K562 (cell line): ENCODE results near the gene HSD11B2.

ENCODE experiments used
- CTCF ChIP-seq, 3 experiments: IDR thresholded peaks in 2 of 3; conservative IDR thresholded peaks in 1 of 3; 2 replicates each; pipeline ENCODE4 v1.5.1; 2011 to 2012; ENCODE audit warnings: low read length in 3 of 3, mild to moderate bottlenecking in 3 of 3, control low read depth in 2 of 3, improper control_type of control experiment in 1 of 3, inconsistent platforms in 1 of 3, low read depth in 1 of 3, mixed read lengths in 1 of 3, moderate library complexity in 1 of 3; ENCODE audit not compliant: insufficient read depth in 2 of 3
- EZH2 ChIP-seq: IDR thresholded peaks from 2 replicates; pipeline ENCODE4 v1.6.1; 2012; ENCODE audit warnings: low read depth, mild to moderate bottlenecking, inconsistent platforms, low read length, borderline replicate concordance
- MED1 ChIP-seq: sonication (generic); formaldehyde crosslinking; IDR thresholded peaks from 2 replicates; pipeline ENCODE4 v1.8.1; 2023; ENCODE audit warnings: missing genetic modification reagents, borderline replicate concordance
- MITF ChIP-seq: IDR thresholded peaks from 2 replicates; pipeline ENCODE4 v1.6.1; 2014; ENCODE audit warnings: antibody characterized with exemption
- MXI1 ChIP-seq: IDR thresholded peaks from 2 replicates; pipeline ENCODE4 v1.6.1; 2011; ENCODE audit warnings: low read depth, mild to moderate bottlenecking, improper control_type of control experiment, low read length
- NFATC3 ChIP-seq: fragments of 450-650 bp; IDR thresholded peaks from 2 replicates; pipeline ENCODE4 v1.6.1; 2017; ENCODE audit warnings: mild to moderate bottlenecking
- RBM15 ChIP-seq: fragments of 200-400 bp; formaldehyde crosslinking; IDR thresholded peaks from 2 replicates; pipeline ENCODE4 v1.6.1; 2018; ENCODE audit warnings: mild to moderate bottlenecking, low read length, moderate library complexity; ENCODE audit not compliant: insufficient read depth
- SMAD1 ChIP-seq: fragments of 150-350 bp; IDR thresholded peaks from 2 replicates; pipeline ENCODE4 v1.6.1; 2014; ENCODE audit warnings: low read length, low read depth; ENCODE audit not compliant: partially characterized antibody
- SMARCE1 ChIP-seq: fragments of 450-650 bp; IDR thresholded peaks from 2 replicates; pipeline ENCODE4 v1.7.1; 2016; ENCODE audit warnings: mild to moderate bottlenecking
- ZC3H4 ChIP-seq: sonication (generic); formaldehyde crosslinking; IDR thresholded peaks from 2 replicates; pipeline ENCODE4 v1.9.0; 2021; ENCODE audit warnings: missing genetic modification reagents, borderline replicate concordance
- ZNF639 ChIP-seq, 2 experiments: fragments of 200-800 bp in 1 of 2; sonication (Bioruptor generic) in 1 of 2; sonication (generic) in 1 of 2; formaldehyde crosslinking in 1 of 2; IDR thresholded peaks in 1 of 2; conservative IDR thresholded peaks in 1 of 2; 2 replicates each; pipeline versions ENCODE4 v1.5.0 to v1.6.1; 2016 to 2020; ENCODE audit warnings: missing compliant biosample characterization in 1 of 2, missing genetic modification characterization in 1 of 2, missing genetic modification reagents in 1 of 2
- TF ChIP-seq, protein P1 (sequence below): fragments of 450-650 bp; IDR thresholded peaks from 2 replicates; pipeline ENCODE4 v1.6.1; 2016
- TF ChIP-seq, protein P2 (sequence below): fragments of 250-450 bp; sonication (Bioruptor Pico); IDR thresholded peaks from 2 replicates; pipeline ENCODE4 v1.5.0; 2020; ENCODE audit warnings: mild to moderate bottlenecking

- TF ChIP-seq NFATC3: no peak
- TF ChIP-seq ZC3H4 (CRISPR knock-in tag): no peak
- no peak for TF ChIP-seq MITF
- TF ChIP-seq, protein P1, sequence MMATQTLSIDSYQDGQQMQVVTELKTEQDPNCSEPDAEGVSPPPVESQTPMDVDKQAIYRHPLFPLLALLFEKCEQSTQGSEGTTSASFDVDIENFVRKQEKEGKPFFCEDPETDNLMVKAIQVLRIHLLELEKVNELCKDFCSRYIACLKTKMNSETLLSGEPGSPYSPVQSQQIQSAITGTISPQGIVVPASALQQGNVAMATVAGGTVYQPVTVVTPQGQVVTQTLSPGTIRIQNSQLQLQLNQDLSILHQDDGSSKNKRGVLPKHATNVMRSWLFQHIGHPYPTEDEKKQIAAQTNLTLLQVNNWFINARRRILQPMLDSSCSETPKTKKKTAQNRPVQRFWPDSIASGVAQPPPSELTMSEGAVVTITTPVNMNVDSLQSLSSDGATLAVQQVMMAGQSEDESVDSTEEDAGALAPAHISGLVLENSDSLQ: no peak
- no peak for TF ChIP-seq MXI1
- no peak for TF ChIP-seq SMAD1
- no peak for TF ChIP-seq EZH2
- no peak for TF ChIP-seq CTCF (IDR thresholded peaks at IDR 0.05 in 2 of 3, conservative IDR thresholded peaks at IDR 0.05 in 1 of 3; ENCODE audit: insufficient read depth in 2 of 3, low read depth in 1 of 3, low read length in 3 of 3)
- TF ChIP-seq SMARCE1: no peak
- no peak for TF ChIP-seq MED1 (CRISPR knock-in tag)
- TF ChIP-seq, protein P2, sequence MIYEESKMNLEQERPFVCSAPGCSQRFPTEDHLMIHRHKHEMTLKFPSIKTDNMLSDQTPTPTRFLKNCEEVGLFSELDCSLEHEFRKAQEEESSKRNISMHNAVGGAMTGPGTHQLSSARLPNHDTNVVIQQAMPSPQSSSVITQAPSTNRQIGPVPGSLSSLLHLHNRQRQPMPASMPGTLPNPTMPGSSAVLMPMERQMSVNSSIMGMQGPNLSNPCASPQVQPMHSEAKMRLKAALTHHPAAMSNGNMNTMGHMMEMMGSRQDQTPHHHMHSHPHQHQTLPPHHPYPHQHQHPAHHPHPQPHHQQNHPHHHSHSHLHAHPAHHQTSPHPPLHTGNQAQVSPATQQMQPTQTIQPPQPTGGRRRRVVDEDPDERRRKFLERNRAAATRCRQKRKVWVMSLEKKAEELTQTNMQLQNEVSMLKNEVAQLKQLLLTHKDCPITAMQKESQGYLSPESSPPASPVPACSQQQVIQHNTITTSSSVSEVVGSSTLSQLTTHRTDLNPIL (CRISPR knock-in tag): no peak
- TF ChIP-seq RBM15: no peak
- TF ChIP-seq ZNF639 (CRISPR knock-in tag; conservative IDR thresholded peaks at IDR 0.05 in 1 of 2, IDR thresholded peaks at IDR 0.05 in 1 of 2): no peak
These were observed 14.2 kb downstream of the HSD11B2 start for GRCh38 chr16:67445126-67445426.
